ENCODE data around the gene HDAC4.

GRCh38 chr2:239259603-239260298 is 141.1 kb downstream of the HDAC4 start:
- TF ChIP-seq TAF1 (IDR thresholded peaks at IDR 0.05; ENCODE audit: low read depth) (no peak), YY1 (IDR thresholded peaks at IDR 0.05; ENCODE audit: low read depth) (no peak), EP300 (IDR thresholded peaks at IDR 0.05; ENCODE audit: borderline replicate concordance) (no peak), MAX (IDR thresholded peaks at IDR 0.05) (no peak), CEBPB (IDR thresholded peaks at IDR 0.05) (no peak), RAD21 (IDR thresholded peaks at IDR 0.05; ENCODE audit: low read depth) (no peak), FOXM1 (IDR thresholded peaks at IDR 0.05; ENCODE audit: borderline replicate concordance, low read depth) (no peak), ZBTB7A (IDR thresholded peaks at IDR 0.05; ENCODE audit: low read depth) (no peak), EGR1 (IDR thresholded peaks at IDR 0.05) (no peak), CREB1 (IDR thresholded peaks at IDR 0.05; ENCODE audit: low read depth) (no peak), TCF12 (IDR thresholded peaks at IDR 0.05; ENCODE audit: low read depth) (no peak), NFIC (IDR thresholded peaks at IDR 0.05) (no peak), TEAD4 (IDR thresholded peaks at IDR 0.05) (no peak)
- TF ChIP-seq, protein P1, sequence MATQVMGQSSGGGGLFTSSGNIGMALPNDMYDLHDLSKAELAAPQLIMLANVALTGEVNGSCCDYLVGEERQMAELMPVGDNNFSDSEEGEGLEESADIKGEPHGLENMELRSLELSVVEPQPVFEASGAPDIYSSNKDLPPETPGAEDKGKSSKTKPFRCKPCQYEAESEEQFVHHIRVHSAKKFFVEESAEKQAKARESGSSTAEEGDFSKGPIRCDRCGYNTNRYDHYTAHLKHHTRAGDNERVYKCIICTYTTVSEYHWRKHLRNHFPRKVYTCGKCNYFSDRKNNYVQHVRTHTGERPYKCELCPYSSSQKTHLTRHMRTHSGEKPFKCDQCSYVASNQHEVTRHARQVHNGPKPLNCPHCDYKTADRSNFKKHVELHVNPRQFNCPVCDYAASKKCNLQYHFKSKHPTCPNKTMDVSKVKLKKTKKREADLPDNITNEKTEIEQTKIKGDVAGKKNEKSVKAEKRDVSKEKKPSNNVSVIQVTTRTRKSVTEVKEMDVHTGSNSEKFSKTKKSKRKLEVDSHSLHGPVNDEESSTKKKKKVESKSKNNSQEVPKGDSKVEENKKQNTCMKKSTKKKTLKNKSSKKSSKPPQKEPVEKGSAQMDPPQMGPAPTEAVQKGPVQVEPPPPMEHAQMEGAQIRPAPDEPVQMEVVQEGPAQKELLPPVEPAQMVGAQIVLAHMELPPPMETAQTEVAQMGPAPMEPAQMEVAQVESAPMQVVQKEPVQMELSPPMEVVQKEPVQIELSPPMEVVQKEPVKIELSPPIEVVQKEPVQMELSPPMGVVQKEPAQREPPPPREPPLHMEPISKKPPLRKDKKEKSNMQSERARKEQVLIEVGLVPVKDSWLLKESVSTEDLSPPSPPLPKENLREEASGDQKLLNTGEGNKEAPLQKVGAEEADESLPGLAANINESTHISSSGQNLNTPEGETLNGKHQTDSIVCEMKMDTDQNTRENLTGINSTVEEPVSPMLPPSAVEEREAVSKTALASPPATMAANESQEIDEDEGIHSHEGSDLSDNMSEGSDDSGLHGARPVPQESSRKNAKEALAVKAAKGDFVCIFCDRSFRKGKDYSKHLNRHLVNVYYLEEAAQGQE (IDR thresholded peaks at IDR 0.05; ENCODE audit: low read depth): no peak

All from Ishikawa (cell line).